Muscle layer of duodenum (tissue), 2 donors: ENCODE measurements around the gene DUSP22.
"Not testable (repeated sequence)": the region's sequence is repeated elsewhere in the genome, so short reads cannot be mapped to it uniquely, and the experiment has no call there.

Experiments
- H3K27ac ChIP-seq: one replicate; pipeline ENCODE4 v1.7.0; 2013; ENCODE audit warnings: mild to moderate bottlenecking, low read length
- H3K27me3 ChIP-seq: one replicate; pipeline ENCODE4 v1.7.0; 2013; ENCODE audit warnings: low read depth, mild to moderate bottlenecking, control low read depth, low read length
- H3K36me3 ChIP-seq, 2 donors: one replicate each; pipeline ENCODE4 v1.7.0; 2013; ENCODE audit warnings: low read length in 2 of 2, control low read depth in 1 of 2, mild to moderate bottlenecking in 1 of 2; ENCODE audit not compliant: insufficient read depth in 2 of 2, control insufficient read depth in 1 of 2
- H3K4me1 ChIP-seq, 2 donors: one replicate each; pipeline ENCODE4 v1.7.0; 2013; ENCODE audit warnings: low read length in 2 of 2, mild to moderate bottlenecking in 2 of 2, control low read depth in 1 of 2, moderate library complexity in 1 of 2; ENCODE audit not compliant: insufficient read depth in 2 of 2, control insufficient read depth in 1 of 2
- H3K4me3 ChIP-seq, 2 donors: one replicate each; pipeline ENCODE4 v1.7.0; 2013; ENCODE audit warnings: low read length in 2 of 2, low read depth in 1 of 2, mild to moderate bottlenecking in 1 of 2
- H3K9me3 ChIP-seq, 2 donors: one replicate each; pipeline ENCODE4 v1.7.0; 2013; ENCODE audit warnings: low read length in 2 of 2, control low read depth in 1 of 2, mild to moderate bottlenecking in 1 of 2; ENCODE audit not compliant: control insufficient read depth in 1 of 2
- donor health status: healthy.

Gene DUSP22

GRCh38 chr6:376827-377640, 84.7 kb downstream of the DUSP22 start:
- peaks cover 14% of the 10 kb centered on the region for H3K27me3 ChIP-seq
- no peak overlapping the region for H3K27ac ChIP-seq
- peaks cover 0 to 4% of the 10 kb centered on the region in 2 donors for H3K4me1 ChIP-seq
- no peak overlapping the region for H3K4me3 ChIP-seq
- H3K9me3 ChIP-seq = no peaks in the 10 kb centered on the region
- H3K36me3 ChIP-seq = no peaks in the 10 kb centered on the region

GRCh38 chr6:377641-378020, 85.3 kb downstream of the DUSP22 start:
- H3K9me3 ChIP-seq, H3K4me3 ChIP-seq, H3K27ac ChIP-seq, H3K4me1 ChIP-seq, H3K36me3 ChIP-seq: not testable (repeated sequence)
- H3K27me3 ChIP-seq = peaks cover 14% of the 10 kb centered on the region

- H3K27me3 ChIP-seq = peaks cover 14% of the 10 kb centered on the region
Observed at GRCh38 chr6:378090-378957, 86.0 kb downstream of the DUSP22 start.

GRCh38 chr6:378958-379409, 86.7 kb downstream of the DUSP22 start:
- H3K27me3 ChIP-seq = peaks cover 19% of the 10 kb centered on the region
- peaks cover 0 to 2% of the 10 kb centered on the region in 2 donors for H3K4me1 ChIP-seq

More at GRCh38 chr6:378090-378957, 86.0 kb downstream of the DUSP22 start:
- no peaks in the 10 kb centered on the region for H3K36me3 ChIP-seq
- H3K9me3 ChIP-seq = no peaks in the 10 kb centered on the region
- H3K4me1 ChIP-seq = peaks cover 0 to 4% of the 10 kb centered on the region in 2 donors
- no peak overlapping the region for H3K27ac ChIP-seq
- no peak overlapping the region for H3K4me3 ChIP-seq

GRCh38 chr6:379410-380181, 87.3 kb downstream of the DUSP22 start:
- H3K36me3 ChIP-seq = no peaks in the 10 kb centered on the region
- H3K4me1 ChIP-seq = no peaks in the 10 kb centered on the region
- no peak overlapping the region for H3K27ac ChIP-seq
- no peaks in the 10 kb centered on the region for H3K9me3 ChIP-seq
- H3K27me3 ChIP-seq = peaks cover 24% of the 10 kb centered on the region
- H3K4me3 ChIP-seq = no peak overlapping the region

More at GRCh38 chr6:378958-379409, 86.7 kb downstream of the DUSP22 start:
- Histone ChIP-seq H3K4me3 (no peak overlapping the region), H3K27ac (no peak overlapping the region), H3K9me3 (no peaks in the 10 kb centered on the region), H3K36me3 (no peaks in the 10 kb centered on the region)

- no peak overlapping the region for H3K4me3 ChIP-seq
- no peaks in the 10 kb centered on the region for H3K9me3 ChIP-seq
- peaks cover 20% of the 10 kb centered on the region for H3K27me3 ChIP-seq
- no peaks in the 10 kb centered on the region for H3K4me1 ChIP-seq
- no peak overlapping the region for H3K27ac ChIP-seq
- no peaks in the 10 kb centered on the region for H3K36me3 ChIP-seq
Observed at GRCh38 chr6:380234-381218, 88.2 kb downstream of the DUSP22 start.

- Histone ChIP-seq H3K4me1 (no peaks in the 10 kb centered on the region), H3K27ac (no peak overlapping the region), H3K9me3 (no peaks in the 10 kb centered on the region), H3K27me3 (peaks cover 20% of the 10 kb centered on the region), H3K4me3 (no peak overlapping the region), H3K36me3 (no peaks in the 10 kb centered on the region)
Observed at GRCh38 chr6:381742-382461, 89.6 kb downstream of the DUSP22 start.

- no peaks in the 10 kb centered on the region for H3K36me3 ChIP-seq
- H3K4me1 ChIP-seq = no peaks in the 10 kb centered on the region
- H3K9me3 ChIP-seq = no peaks in the 10 kb centered on the region
- H3K27me3 ChIP-seq = peaks cover 20% of the 10 kb centered on the region
- H3K27ac ChIP-seq = no peak overlapping the region
- H3K4me3 ChIP-seq = no peak overlapping the region
Observed at GRCh38 chr6:382883-383810, 90.9 kb downstream of the DUSP22 start.

- H3K36me3 ChIP-seq = no peaks in the 10 kb centered on the region
- H3K4me3 ChIP-seq = no peak overlapping the region
- no peaks in the 10 kb centered on the region for H3K4me1 ChIP-seq
- no peaks in the 10 kb centered on the region for H3K9me3 ChIP-seq
- H3K27me3 ChIP-seq = peaks cover 20% of the 10 kb centered on the region
- H3K27ac ChIP-seq = no peak overlapping the region
Observed at GRCh38 chr6:383856-384255, 91.6 kb downstream of the DUSP22 start.
